NCI-H446 (cell line): ENCODE data around the gene IGFBPL1.
"Not testable (repeated sequence)": the region's sequence is repeated elsewhere in the genome, so short reads cannot be mapped to it uniquely, and the experiment has no call there.

ENCODE experiments used
- DNase-seq, 2 experiments: peaks; one replicate each; lab custom pipeline; 2025; lab: John Stamatoyannopoulos, UW

IGFBPL1 gene

DNA sequence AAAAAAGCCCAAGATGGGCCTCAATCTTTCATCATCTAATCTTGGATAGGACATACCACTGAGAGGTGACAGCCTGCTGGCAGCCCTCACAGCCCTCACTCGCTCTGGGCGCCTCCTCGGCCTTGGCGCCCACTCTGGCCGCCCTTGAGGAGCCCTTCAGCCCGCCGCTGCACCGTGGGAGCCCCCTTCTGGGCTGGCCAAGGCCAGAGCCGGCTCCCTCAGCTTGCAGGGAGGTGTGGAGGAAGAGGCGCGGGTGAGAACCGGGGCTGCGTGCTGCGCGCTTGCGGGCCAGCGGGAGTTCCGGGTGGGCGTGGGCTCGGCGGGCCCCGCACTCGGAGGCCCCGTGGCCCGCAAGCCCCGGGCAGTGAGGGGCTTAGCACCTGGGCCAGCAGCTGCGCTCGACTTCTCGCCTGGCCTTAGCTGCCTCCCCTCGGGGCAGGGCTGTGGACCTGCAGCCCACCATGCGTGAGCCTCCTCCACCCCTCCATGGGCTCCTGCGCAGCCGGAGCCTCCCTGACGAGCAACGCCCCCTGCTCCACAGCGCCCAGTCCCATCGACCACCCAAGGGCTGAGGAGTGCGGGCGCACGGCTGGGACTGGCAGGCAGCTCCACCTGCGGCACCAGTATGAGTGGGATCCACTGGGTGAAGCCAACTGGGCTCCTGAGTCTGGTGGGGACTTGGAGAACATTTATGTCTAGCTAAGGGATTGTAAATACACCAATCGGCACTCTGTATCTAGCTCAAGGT is 46.7 kb downstream of the IGFBPL1 start:
- DNase-seq: not testable (repeated sequence)

DNA sequence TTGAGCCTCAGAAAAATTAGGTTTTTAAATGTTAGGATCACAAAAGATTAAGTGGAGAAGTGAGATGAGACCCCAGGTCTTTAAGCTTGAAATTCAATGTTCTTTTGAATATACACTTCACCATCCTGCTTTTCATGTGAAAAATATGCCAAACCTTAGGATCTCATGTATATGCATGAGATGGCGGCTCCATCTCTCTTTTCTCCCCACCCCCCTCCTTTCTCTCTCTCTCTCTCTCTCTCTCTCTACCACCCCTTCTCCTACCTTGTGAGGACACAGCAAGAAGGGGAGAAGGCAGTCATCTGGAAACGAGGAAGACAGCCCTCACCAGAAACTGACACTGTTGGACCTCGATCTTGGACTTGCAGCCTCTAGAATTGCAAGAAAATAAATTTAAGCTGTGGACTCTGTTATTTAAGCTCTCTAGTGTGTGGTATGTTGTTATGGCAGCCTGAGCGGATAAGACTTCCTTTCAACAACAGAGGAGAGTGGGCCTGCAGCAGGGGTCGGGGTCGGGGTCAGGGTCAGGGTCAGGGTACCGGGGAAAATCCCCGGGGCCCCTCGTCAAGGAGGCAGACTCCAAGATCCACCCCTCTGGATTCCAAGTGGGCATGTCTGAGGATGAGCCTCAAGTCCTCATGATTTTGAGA is 48.1 kb downstream of the IGFBPL1 start:
- DNase-seq: no peak

DNA sequence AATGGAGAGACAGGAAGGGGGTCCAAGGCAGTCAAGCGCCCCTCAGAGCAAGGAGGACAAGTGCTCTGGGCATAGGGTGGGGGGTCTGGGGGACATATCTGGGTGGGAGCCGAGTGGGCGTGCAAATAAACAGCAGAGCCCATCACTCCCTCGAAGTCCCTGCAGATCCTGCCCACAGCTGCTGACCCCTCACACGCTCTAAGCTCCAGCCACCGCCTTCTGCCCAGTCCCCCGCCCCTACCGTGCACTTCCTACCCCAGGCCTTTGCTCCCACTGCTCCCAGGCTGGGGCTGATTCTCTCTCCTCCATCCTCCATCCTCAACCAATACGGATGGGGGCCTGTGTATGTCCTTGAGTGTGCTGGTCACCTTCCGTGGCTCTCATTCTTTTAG is 48.7 kb downstream of the IGFBPL1 start:
- DNase-seq: no peak

DNA sequence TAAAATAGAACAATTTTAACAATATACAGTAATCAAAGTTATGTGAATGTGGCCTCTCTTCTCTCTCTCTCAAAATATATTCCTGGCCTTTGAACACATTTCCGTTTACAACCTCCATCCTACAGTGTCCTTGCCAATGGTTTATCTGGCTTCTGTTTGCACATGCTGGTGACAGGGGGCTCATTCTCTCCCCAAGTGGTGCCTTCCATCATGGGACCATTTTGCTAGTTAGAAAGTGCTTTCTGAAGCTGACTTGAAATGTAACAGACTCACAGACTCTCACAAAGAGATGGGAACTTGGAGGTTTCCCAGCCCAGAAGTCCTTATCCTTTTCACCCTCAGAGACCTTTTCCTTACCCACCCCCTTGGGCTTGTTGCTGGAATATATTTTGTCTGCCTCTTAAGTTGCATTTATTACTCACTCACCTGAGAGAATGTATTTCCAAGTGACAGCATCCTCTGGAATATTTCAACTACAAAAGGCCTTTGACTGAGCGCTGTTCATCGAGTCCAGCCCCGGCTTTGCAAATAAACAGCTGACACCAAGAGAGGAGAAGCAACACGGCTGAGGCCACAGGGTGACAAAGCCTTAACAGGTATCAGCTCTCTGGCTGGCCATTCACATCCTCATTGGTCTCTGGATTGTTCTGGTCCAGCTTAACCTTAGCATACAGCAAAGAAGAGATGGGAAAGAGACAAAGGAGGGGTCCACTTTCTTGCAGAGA is 49.2 kb downstream of the IGFBPL1 start:
- DNase-seq: no peak

DNA sequence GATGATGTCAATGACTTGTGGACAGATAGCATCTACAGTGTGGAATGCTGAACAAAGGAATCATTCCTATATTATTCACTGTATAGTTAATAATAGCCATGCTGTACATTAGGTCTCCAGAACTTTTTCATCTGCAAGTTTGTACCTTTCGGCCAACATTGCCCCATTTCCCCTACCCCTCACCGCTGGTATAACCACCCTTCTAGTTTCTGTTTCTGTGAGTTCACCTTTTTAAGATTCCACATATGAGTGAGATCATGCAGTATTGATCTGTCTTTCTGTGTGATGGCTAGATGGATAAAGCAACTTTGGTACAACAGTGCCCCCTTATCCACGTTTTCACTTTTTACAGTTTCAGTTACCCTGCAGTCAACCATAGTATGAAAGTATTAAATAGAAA is 50.6 kb downstream of the IGFBPL1 start:
- no peak for DNase-seq

DNA sequence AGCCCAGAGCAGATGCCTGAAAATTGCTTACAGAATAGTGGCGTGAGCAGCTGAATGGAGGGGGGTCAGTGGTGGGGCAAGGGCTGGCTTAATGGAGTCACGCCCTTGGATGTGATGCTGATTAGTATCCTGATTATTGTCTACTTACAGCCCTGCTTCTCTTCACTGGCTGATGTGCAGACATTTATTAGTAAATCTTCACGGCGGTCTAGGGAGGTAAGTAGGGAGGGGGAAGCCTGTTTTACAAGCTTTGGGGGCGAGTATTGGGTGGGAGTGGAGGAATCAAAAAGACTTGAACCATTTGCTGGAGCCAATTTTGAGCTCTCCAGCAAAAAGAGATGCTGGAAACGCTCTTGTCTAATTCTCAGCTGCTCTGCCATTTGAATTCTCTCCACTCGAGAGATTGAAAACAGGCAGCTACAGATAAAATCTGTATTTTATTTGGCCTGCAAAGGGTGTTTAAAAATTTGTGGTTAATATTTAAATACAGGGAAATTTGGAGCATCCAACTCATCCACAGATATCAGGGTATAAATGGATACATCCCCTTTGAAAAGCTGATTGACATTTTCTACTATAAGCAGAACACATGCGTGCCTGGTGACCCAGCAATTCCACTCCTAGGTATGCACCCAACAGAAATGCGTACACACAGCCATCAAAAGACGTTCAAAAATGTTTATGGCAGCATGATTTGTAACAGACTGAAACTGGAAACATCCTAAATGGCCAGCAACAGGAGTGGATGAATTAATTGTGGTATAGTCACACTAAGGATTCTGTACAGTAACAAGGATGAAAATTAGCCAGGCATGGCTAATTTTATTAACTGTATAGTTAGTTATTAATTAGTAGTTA is 51.3 kb downstream of the IGFBPL1 start:
- no peak for DNase-seq

DNA sequence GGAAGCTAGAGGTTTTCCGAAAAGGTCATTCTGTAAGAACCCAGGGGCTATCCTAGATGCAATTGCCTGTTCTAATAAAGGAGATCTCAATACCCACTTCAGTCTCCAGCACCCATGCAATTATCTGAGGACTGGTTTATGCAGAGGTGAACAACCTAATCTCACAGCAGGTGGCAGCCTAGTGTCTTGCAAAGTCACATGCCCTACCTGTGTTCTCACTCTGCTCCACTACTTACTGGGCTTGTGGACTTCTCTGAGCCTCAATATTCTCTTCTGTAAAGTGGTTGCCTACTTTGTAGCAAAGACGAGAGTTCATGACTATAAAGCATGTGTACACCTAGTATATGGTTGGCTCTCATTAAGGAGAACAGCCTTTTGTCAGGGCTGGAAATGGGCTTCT is 52.8 kb downstream of the IGFBPL1 start:
- peak in 1 of 2 experiments; percentile 24 for DNase-seq

DNA sequence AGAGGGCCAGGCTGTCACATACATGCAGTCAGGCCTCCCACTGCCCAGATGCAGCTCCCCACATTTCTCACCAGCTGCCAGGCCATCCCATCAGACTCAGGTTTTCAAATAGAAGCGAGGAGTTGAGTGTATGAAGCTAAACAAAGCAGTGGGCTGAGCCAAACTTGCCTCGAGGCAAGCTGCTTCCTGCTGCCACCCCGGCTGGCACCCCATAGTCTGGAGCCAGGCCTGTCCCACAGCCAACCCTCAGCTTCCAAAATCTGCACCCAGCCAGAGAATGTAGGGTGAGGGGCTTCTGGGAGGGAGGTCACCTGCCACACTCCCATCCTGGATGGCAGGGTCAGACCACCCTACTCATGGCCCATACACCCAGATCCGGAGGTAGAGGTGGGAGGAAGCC is 54.1 kb downstream of the IGFBPL1 start:
- peak; percentile 8 to 51 for DNase-seq

DNA sequence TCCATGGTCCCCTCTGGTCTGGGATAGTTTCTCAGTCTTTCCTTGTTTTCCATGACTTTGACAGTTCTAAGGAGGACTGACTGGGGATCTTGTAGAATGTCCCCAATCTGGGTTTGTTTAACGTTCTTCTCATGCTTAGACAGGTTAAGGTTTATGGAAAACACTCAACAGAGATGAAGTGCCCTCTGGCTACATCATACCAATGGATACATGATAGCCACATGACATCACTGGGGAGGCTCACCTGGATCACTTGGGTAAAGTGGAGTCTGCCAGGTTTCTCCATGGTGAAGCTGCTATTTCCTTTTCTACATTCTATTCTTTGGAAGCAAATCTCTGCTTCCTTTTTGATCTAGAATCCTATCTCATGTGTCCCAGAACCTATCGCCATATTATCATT is 55.5 kb downstream of the IGFBPL1 start:
- no peak for DNase-seq

DNA sequence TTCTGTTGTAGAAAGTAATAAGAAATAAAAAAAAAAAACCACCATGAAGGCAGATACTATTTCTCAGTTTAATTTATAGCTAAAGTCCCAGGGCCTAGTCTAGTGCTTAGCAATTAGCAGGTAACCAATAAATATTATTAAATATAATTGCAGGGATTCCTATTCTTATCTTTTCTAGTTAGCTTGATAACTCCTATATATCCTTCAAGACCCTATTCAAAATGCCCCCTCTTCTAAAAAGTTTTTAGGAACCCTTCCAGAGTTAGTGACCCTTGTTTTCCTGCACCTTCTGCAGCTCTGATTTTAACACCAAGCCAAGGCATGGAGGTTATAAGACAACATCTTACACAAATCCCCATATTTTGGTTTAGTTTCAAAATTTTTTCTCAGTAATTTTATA is 56.4 kb downstream of the IGFBPL1 start:
- DNase-seq: no peak

DNA sequence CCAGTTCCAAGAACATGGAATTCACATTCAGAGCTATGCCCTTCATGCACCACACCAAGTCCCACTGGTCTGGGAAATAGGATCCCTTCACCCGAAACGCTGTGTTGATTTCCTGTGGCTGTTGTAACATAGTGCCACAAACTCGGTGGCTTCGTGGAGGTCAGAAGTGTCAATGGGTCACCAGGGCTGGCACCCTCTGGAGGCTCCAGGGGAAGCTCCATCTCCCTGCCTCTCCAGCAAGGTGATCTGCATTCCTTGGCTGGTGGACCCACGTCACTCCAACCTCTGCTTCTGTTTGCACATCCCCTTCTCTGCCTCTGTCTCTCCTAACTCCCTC is 60.7 kb downstream of the IGFBPL1 start:
- no peak for DNase-seq

DNA sequence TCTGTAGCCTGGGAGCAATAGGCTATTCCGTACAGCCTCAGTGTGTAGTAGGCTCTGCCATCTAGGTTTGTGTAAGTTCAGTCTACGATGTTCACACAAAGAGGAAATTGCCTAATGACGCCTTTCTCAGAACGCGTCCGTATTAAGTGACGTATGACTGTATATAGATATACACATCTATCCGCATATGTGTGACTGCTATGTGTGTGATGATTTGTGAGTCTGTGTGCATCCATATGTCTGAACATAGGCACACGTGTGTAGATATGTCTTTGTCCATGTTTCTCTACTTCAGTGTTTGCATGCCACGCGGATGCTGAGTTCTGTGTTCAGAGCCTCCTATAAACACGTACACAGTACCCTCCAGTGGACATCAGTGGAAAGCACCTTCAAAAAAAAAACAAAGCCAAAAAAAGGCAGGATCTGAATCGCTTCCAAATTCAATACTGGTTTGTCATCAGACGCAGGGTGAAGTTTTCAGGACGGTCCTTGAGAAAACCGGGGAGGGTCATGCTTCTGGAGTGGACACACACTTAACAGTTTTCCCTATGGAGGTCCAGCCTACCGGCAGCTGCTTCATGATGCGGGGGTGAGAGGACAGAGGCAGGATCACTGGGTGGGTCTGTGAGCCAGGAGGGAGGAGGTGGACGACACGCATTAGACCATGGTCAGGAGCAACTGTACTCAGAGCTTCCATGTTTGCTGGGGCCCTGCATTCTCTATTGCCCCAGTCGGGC is 61.2 kb downstream of the IGFBPL1 start:
- peak; percentile 73 to 84 for DNase-seq

DNA sequence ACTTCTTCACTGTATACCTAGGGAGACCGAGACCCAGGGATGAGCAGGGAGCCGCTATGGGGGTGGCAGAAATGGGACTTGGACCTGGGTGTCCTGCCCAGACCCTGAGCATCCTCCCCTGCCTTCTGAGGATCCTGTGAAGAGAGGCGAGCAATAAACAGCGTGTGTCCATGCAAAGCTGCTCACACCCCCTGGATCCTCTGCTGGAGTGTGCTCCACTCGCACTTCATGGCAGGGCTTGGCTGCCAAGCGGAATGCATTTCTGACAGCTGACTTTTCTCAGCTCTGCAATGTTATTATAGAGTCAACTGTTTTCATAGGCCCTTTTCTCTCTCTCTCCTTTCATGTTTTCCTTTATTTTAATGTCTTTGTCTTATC is 62.8 kb downstream of the IGFBPL1 start:
- DNase-seq: peak; percentile 2 to 32

DNA sequence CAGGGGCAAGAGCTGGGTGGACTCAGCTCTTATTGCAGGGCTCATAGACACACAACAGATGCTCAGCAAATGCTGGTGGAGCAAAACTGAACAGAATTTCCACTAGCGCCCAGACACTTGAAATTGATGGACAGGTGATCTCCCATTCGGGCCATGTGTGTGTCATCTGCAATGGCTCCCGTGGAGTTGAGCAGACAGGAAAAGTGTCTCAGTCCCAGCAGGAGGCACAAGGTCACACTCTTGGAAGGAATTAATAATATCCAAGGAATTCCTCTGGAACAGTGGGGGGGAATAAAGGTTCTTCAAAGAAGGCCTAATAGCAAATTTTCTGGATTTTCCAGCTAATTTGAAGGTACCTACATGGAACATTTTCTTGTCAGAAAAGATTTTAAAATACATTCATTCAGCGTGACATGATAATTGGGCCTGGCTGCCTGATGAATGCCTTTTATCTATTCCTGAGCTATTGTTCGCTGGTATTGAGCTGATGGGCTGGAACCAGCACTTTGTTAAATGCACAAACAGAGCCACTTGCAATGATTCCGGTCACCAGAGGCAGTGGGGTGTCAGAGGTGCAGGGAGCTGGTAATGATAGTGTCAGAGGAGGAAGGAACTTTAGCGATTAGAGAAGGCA is 63.3 kb downstream of the IGFBPL1 start:
- DNase-seq: no peak

DNA sequence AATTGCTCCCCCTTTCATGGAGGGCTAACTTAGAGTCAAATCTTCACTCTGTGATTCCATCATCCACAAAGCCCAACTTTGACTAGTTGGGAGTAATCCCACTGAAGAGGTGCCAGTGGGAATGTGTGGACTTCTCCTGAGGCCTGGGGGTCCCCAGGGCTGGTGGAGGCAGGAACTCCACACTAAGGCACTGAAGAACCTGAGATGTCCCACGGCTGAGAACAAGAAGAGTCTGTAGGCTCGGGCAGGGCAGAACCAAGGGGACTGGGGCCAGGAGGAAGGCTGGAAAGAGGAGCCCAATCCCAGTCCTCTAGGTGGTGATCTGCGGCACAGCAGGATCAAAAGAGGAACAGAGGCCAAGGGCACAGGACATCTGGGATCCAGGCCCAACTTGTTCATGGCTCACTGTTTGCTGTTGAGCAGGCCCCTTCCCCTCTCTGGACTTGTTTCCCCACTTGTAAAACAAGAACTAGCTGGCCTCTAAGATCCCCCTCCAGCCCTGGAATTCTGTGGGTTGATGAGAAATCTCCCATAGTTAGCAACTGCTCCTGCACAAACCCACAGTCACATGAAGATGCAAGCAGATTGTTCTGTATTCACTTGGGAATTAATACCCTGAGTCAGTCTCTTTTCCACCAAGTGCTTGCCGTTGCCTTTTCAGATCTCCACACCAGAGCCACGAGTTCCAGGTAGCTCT is 64.4 kb downstream of the IGFBPL1 start:
- no peak for DNase-seq

DNA sequence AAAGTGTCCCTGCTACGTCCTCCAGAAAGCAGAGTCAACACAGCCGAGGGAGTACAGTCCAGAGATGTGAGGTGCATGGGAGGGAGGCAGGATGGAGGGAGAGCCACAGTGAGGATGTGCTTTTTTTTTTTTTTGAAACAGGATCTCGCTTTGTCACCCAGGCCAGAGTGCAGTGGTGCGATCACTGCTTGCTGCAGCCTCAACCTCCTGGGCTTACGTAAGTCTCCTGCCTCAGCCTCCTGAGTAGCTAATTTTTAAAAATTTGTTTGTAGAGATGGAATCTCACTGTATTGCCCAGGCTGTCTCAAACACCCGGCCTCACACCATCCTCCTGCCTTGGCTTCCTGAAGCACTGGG is 65.0 kb downstream of the IGFBPL1 start:
- DNase-seq: no peak

DNA sequence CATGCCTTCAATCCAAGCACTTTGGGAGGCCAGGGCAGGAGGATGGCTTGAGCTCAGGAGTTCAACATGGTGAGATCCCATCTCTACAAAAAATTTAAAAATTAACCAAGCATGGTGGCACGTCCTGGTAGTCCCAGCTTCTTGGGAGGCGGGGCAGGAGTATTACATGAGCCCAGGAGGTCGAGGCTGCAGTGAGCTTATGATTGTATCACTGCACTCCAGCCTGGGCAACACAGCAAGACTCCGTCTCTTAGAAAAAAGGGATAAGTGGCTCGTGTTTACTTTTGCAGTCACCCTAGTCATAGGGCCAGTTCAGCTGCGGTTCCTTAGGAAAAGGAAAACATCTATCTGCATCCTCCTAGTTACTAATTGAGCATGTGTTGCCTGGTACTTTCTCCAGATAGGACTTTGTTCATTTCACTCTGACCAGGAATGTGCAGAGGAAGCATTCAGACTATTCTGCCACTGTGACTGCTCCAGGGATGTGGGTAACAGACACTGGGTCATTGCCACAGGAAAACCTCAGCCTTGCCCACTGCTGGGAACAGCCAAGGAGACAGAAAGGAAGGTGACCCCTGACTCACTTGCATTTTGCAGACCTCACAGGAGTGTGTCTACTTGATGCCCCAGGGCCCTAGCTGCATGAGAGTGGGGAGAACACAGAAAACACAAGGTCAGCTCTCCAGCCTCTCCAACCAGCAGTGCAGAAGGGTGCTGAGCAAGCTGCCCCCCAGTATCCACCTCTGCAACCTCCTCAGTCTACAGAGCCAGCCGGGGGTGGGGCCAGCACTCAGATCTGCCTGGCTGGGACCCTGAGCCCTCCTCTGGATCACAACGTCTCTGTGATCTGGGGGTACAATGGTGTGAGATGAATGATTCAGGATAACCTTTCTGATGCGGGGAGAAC is 65.6 kb downstream of the IGFBPL1 start:
- DNase-seq: no peak

DNA sequence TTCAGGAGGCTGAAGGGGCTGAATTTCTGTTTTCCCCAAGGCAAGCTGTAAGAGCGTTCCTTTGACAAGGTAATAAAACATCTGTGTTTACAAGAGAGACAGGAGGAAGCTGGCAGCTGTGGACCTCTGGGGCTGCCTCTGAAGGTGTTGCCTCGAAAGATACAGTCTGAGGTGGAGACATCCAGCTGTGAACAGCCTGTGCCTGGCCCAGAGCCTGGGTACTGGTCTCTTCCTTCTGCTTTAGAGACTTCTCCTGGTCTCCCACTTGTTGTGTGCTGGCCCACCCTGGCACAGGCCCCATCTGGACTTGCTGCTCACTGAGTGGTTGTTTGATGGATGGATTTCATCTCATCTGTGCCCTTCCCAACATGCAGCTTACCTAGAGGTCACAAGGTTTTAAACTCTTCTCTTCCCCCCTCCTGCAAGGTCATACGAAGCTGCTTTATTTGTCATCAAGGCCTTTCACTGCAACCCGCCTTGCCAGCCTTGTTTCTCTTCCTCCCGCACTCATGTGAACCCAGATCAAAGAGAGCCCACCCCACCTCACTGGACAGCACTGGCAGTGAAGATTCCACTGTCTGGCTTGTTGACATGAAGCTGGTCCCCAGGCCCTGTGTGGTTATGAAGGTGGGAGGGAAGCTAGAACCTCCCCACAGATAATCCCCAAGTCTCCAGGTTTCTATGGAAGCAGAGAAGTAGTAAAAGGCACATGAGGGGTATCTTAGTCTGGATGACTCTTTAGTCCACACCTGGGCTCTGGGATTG is 66.7 kb downstream of the IGFBPL1 start:
- DNase-seq: no peak

DNA sequence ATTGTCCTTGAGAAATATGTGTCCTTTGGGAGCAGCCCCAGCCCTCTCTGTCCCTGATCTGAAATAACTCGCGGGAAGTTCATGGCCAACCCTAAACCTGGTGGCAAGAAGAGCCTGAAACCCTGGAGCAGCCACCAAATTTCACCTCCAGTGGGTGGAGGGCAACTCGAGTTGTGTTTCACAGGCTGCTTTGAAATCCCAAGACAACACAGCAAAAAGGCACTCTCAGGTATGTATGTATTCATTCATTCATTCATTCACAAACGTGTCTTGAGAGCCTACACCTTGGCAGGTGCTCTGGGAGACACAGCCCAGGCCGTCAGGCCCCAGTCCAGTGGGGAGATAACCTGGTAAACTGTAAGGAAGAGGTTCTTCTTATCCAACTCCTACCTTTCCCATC is 67.4 kb downstream of the IGFBPL1 start:
- no peak for DNase-seq
